CD4-positive, alpha-beta T cell treated with Interleukin-21 for 1 hour (primary cell): Measurements from ENCODE around the gene RUNX3.

Source experiments
- DNase-seq: peaks from one replicate; pipeline ENCODE4 v3.0.0-alpha.2; 2020

Gene RUNX3

GRCh38 chr1:24963099-24963872 lies 33.2 kb upstream of the RUNX3 start:
- DNase-seq, result peak; percentile 56

GRCh38 chr1:24961961-24962861 lies 32.1 kb upstream of the RUNX3 start:
- DNase-seq, result no peak

GRCh38 chr1:24961334-24961733 lies 31.3 kb upstream of the RUNX3 start:
- no peak for DNase-seq

GRCh38 chr1:24960071-24960801 lies 30.2 kb upstream of the RUNX3 start:
- no peak for DNase-seq

- no peak for DNase-seq
Measured at GRCh38 chr1:24959623-24959975, 29.5 kb upstream of the RUNX3 start.

DNA sequence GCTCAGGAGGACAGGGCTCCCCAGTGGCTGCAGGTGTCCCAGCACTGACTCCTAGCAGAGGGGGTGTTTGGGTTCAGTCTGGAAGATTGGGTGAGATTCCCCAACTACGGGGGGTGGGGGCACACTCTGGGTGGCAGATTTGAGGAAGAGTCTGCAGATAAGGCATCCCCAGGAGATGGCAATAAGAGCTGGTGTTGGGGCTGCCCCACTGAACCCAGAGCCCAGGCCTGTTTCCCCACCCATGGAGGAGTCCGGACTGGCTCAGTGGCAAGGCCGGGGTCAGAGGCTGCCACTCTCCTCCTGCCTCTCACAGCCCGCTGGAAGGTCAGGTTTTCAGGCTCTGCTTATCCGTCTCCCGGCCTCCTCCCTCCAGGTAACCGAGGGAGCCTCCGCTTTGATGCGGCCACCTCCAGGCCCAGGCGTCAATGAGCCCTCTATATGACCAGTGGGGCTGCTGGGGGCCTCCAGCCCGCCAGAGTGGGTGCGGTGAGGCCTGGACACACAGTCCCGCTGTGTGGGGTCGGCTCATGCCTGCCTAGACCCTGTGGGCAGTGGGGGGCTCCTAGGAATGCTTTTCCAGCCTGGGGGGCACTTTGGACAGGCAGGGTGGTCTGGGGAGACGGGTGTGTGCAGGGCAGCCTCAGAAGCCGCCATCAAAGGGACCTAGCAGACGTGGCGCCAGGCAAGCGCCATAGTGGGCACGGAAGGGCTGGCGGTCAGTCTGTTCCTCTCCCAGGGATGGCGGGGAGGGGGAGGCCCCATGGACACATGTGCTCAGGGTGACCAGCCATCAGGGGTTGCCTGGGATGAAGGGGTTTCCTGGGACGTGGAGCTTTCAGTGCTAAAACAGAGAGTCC lies 28.9 kb upstream of the RUNX3 start:
- DNase-seq, result no peak

DNA sequence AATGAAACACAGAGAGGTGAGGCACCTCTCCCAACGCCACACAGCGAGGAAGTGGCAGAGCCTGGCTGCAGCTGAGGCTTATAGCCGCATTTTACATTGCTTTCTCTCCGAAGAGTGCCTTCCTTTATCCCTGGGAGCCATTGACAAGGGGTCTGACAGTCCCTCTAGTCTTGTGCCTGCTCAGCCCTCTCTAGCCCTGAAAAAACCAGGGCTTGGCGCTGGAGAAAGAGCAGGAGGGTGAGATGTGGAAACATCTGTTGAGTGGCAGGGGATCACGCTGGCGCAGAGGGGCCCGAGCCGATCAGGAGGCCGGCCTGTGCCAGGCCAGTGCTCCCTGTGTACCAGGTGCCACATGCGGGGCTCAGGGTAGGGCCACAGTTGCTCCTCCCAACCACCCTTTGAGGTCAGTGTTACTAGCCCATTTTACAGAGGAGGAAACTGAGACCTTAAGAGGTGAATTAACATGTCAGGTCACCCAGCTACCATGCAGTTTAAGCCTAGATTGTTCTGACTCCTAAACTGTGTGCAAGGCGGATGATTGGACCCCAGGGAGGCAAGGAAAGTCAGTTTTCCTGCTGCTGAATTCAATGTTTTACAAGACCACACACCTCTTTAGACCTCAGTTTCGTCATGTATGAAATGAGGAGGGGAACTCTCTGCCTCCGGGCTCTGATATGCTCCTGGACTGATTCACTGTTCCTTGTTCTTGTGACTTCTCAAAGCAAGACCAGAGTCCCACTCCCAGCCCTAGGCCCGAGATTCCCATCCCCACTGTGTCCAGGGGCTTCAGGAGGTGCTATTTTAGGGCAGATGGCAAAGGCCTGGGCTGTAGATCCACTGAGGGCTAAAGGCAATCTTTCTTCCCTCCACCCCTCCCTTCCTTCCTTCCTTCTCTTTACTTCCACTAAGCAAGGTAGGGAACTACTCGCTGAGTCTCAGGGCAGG lies 28.0 kb upstream of the RUNX3 start:
- no peak for DNase-seq

- no peak for DNase-seq
Measured at GRCh38 chr1:24957016-24957807, 27.1 kb upstream of the RUNX3 start.

GRCh38 chr1:24955779-24956365 lies 25.8 kb upstream of the RUNX3 start:
- DNase-seq, result no peak

DNA sequence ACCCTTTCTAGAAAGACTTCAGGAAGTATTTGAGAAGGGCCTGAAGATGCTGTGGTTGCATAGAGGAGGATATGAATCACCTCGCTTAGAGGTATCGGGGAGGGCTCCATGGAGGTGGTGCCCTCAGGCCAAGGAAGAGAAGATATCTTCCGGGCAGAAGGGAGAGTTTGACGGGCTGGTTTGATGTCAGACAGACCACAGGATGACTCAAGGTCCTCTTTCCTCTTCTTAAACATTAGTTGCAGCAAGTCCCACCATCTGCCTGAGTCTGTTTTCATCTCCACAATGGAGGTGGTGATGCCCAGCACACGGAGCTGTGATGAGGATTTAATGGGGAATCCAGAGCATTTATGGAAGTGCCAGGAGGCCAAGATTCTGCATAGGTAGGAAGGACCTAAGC lies 25.1 kb upstream of the RUNX3 start:
- peak; percentile 69 for DNase-seq

GRCh38 chr1:24954631-24955030 lies 24.6 kb upstream of the RUNX3 start:
- no peak for DNase-seq

DNA sequence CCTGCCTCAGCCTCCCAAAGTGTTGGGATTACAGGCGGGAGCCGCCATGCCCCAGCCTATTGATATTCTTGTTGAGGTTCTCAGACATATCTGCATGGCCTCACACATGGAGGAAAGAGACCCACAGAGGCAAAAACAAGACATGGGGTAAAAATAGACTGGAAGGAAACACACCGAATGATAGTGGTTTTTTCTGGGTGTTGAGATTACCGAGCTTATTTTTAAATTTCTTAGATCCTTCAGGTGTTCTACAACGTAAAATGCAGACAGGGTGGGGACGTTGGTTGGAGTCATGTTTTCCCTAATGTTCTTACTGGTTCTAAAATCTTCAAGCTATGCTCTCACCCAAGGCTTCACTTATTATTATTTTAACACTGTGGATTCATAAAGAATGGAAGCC lies 23.9 kb upstream of the RUNX3 start:
- DNase-seq, result no peak

DNA sequence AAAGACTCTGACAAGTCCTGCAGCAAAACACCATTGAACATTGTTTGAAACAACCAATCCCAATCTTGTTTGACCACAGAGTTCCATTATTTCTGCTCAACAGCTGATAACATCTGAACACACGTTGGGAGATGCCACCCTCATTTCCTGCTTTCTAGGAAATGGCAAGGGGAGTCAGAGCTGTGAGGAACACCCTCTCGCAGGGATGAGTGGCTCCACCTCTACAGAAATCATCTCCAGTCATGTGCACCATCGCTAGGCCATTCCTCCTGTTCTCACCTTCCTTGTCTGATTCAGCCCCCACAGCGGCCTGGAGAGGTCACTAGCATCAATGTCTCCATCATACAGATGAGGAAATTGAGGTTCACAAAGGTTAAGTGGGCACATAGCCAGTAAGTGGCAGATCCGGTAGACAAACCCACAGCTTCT lies 22.4 kb upstream of the RUNX3 start:
- DNase-seq, result peak; percentile 74

GRCh38 chr1:24951810-24952412 lies 21.8 kb upstream of the RUNX3 start:
- DNase-seq, result no peak

- DNase-seq, result no peak
Measured at GRCh38 chr1:24951337-24951736, 21.3 kb upstream of the RUNX3 start.

DNA sequence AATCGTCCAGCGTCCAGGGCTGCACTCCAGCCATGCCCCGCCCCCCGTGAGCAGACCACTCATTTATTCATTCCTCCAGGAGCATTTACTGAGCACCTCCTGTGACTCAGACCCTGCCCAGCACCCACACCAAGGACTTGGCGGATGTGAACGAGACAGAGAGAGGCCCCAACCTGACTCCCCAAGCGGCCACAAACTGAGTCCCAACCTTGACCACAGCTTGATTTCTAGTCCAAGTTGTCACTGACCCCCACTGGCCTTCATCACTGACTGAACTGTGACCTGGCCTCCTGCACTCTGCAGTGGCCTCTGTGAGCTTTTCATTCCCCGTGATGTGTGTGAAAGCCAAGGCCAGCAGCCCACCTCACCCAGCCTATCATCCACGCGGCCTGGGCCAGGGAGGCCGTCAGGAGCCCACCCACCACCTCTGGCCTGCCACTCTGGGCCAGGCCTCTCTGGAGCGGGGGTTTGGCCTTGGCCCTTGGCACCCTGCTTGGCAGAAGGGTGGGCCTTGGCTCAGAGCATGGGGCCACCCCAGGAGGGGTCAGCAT lies 19.3 kb upstream of the RUNX3 start:
- no peak for DNase-seq

DNA sequence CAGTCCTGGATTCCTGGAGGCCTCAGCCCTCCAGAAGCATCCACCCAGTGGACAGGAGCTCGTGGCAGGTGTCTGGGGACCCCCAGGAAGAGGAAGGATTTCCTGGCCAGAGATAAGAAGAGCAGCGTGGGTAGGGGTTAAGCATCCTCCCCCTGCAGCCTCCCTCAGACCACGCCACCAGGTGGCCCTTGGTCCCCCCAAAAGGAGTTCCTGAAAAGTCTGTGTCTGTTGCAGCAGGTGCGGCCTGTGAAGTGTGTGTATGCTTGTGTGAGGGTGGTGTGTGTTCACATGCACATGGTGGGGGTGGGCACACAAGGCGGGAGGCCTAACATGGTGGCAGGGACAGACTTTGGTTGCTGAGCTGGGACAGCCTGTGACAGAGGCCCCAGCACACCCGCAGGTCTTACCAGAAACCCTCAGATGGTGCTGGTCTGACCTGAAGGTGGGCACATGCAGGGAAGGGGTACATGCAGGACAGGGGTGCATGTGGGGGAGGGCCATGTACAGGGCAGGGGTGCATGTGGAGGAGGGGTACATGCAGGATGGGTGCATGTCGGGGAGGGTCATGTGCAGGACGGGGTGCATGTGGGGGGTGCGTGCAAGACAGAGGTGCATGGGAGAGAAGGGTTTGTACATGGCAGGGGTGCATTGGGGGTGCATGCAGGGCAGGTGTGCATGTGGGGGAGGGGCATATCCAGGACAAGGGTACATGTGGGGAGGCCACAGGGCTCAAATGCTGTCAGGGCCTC lies 18.2 kb upstream of the RUNX3 start:
- DNase-seq, result no peak

GRCh38 chr1:24946861-24947658 lies 17.0 kb upstream of the RUNX3 start:
- no peak for DNase-seq
